Left kidney (tissue), 2 donors: ENCODE data around the gene FBXO10. TPM values are rescaled to one million over a fixed set of nuclear protein-coding genes. Genes with fewer than 3 reads are reported as not detected.

Experiments
- DNase-seq: peaks from one replicate; pipeline ENCODE4 v3.0.0-alpha.2; 2013
- polyA plus RNA-seq: library from polyadenylated mRNA; unstranded; fragments of 120-200 nt; gene quantifications from one replicate; pipeline ENCODE4 v1.2.1, GENCODE V29; 2013; ENCODE audit not compliant: insufficient read length

FBXO10 gene
- polyA plus RNA-seq, 1 donor: 16.5 TPM

DNA sequence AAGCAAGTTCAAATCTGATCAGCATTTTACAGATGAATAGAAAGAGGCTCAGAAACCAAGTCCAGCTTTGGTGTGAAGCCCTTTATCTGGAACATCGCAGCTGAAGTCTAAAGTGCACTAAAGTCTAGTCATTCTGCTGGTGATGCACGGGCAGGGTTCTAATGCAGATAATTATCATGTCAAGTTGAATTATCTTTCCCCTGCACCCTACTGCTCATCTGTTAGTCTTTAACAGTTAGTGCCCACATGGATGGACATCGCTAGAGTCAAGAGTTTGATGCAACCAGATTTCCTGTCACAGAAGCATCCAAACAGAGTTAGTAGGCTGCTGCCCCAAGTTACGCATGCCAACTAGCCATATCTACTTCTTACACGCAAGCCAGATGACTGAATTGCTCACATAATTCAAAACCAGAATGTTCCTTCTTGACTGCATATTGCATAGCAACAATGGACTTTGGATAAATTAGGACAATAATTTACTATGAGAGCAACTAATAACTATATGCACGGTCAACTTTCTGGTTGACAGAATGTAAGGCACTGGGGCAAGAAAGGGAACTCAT, 17.8 kb upstream of the FBXO10 start:
- no peak for DNase-seq

DNA sequence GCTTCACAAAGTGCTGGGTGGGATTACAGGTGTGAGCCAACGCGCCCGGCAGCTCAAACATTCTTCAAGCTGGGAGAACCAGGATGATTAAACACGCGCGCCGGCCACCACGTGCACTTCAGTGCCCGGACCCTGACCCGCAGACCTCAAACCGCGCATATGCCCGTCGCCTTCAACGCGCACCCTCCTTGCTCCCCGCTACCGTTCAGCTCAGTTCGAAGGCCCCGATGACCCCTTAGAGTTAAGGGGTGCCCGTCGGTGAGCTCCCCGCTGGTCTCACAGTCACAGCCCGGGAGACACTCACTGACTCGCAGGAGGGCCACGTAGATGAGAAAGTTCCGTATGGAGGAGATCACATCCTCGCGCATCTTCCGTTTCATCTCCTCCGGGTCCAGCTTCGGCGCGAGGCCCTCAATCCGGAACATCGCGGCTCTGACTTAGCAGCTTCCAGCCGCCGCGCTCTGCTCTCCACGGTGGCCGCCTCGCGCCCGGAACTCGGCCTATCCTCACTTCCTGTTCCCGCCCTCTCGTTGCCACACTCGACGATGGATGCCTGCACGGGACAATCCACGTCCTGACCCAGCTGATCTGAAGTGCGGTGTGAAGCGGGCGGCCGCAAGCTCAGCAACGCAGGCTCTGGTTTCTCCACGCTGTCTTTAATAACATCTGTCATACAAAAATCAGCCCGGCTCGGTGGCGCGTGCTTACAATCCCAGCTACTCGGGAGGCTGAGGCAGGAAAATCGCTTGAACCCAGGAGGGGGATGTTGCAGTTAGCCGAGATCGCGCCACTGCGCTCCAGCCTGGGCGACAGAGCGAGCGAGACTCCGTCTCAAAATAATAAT, 16.1 kb upstream of the FBXO10 start, which contains the start of gene TOMM5:
TOMM5 (minus strand) TSS at position 490 of the 844 bp plus-strand sequence; CDS start at position 425, 65 bp downstream.
- peak; percentile 90 for DNase-seq

DNA sequence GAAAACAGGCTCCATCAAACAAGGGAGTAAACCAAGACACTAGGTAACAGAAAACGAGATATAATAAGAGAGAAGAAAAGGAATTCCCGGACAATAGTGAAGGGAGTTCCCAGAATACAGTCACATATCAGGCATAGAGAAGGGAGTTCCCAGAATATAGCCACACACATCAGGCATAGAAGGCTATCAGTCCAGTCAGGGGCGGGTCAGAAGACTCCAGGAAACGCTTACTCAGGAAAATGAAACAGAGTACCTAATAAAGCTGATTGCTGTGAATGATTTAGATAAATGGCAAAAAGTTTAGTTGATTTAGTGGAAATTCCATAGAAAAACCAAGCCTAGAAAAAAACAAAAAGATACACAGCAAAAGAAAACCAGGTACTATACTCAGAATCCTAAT, 11.3 kb upstream of the FBXO10 start:
- no peak for DNase-seq

DNA sequence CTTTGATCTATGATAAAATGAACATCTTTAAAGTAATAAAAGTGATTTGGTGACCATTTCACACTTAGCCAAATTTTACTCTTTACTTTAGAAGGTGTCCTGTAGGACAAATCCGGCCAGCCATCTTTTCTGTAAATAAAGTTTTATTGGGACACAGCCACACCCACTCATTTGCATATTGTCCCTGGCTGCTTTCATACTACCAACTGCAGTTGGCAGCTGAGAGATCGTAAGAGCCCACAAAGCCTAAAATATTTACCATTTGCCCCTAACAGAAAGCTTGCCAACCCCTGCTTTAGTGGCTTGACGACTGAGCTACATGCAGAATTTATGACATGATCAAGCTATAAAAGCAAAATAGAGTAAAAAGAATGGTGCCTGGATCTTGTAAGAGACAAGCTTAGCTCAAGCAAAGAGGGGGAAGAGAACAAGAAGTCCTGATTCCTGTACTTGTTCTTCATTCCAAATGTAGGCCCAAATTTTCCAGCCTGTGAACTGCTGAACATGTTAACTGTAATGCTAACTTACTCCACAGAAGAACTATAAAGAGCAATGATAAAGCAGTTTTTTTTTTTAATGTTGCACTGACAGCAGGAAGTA, 7.4 kb upstream of the FBXO10 start:
- DNase-seq: no peak

DNA sequence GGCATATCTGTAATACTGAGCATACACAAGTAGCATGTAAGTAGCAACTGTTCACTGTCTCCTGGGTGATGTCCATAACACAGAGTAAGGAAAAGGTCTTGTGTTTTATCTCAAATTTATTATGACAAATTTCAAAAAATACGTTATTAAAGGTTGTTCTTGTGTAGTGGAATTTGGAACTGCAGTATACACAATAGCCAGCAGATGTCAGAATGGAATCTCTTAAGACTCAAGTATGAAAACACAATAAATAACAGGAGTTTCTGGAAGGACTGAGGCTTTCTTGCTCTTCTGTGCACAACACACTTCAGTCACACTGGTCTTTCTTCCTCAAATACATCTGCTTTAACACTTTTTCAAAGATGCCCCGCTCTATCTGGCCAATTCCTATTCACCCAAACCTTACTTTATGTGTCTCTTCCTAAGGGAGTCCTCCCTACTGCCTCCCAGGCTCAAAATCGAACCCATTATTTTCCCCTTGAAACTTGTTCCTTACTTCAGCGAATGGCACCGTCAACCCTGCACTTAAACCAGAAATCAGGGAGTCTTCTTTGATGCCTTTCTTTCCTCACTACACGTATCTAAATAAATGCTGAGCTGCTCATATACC, 6.5 kb upstream of the FBXO10 start:
- peak; percentile 50 for DNase-seq

DNA sequence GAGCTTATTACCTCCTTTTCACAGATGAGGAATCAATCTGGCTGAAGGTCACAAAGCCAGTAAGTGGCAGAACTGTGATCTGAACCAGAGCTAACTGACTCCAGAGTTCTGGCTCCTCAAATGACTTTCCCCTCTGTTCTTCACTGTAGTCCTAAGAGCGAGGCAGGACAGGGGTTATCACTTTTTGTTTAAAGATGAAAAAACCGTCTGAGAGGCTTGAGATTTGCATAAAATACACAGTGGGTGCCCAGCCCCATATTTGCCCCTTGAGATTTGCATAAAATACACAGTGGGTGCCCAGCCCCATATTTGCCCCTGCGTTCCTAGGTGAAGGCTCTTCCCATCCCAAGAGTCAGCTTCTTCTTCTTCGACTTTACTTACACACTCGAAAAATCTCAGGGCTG, 667 bp downstream of the FBXO10 start:
- DNase-seq: no peak

DNA sequence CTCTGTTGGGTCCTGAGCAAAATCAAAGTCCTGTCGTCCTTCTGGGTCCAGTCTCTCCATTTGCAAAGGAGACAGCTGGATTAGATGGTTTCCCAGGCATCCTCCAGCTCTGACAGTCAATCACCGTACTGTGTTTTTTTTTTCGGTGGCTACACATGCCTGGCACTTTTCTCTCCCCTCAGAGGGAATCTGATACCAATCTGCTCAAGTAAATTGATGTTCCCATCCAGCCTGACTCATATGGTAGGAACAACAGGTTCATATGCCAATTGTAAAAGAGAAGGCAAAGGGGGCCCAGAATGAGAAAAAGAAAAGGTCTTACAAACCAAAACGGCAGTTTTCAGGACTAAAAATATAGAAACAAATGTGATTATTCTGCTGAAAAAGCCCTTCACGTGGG, 1.2 kb downstream of the FBXO10 start:
- DNase-seq: peak; percentile 28

DNA sequence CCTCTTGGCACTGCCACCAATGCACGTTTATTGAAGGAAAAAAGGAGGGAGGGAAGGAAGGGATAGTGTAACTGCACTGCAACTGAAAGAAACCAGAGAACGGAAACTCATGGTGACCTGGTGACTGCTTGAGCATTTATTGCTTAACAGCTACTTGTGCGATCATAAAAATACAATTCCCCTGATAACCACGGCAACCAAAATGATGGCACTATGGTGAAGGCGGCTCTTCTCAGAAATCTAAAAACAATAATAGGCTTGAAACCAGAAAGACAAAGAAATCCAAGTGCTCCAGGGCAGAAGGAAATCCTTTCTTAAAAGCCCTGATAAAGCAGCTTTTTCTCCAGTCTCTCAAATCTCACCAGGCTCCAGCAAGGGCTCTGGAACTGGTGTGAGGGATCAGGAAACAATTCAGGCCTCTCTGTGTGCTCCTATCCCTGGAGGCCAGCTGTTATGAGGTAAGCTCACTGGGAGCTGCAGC, 1.9 kb downstream of the FBXO10 start:
- peak; percentile 33 for DNase-seq

DNA sequence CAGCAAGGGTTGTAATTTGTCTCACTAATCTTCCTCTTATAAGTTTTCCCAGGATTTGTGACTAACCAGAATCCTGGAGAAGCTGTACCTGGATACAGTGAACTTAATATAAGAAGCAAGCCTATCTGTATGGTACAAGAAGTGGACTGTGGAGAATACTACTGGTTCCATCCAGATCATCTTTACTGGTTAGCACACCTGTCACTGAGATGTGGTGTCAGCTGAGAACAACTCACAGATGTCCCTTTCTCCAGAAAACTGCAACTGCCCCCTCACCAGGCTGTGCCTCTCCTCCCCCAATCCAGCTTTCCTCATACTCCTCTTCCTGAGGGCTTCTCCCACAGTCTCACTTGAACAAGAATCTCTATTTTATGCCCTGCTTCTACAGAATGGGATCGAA, 4.9 kb downstream of the FBXO10 start:
- no peak for DNase-seq

DNA sequence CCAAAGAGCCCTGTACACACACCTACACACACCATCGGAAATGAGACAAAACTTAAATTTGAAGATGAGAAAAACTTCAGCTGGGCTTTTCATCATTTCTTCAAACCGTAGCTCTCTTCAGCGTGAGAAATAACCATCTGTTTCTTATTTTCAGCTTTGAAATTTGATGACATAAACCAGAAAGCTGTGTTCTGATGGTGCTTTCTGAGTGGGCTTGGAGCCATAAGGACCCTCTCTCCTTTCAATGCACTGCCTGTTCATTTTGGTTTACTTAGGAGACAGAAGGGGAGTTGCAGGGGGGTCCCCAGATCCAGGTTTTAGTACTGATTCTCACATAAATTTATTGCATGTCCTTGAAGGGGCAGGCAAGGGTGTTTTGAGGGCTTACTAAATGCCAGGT, 9.5 kb downstream of the FBXO10 start:
- no peak for DNase-seq

DNA sequence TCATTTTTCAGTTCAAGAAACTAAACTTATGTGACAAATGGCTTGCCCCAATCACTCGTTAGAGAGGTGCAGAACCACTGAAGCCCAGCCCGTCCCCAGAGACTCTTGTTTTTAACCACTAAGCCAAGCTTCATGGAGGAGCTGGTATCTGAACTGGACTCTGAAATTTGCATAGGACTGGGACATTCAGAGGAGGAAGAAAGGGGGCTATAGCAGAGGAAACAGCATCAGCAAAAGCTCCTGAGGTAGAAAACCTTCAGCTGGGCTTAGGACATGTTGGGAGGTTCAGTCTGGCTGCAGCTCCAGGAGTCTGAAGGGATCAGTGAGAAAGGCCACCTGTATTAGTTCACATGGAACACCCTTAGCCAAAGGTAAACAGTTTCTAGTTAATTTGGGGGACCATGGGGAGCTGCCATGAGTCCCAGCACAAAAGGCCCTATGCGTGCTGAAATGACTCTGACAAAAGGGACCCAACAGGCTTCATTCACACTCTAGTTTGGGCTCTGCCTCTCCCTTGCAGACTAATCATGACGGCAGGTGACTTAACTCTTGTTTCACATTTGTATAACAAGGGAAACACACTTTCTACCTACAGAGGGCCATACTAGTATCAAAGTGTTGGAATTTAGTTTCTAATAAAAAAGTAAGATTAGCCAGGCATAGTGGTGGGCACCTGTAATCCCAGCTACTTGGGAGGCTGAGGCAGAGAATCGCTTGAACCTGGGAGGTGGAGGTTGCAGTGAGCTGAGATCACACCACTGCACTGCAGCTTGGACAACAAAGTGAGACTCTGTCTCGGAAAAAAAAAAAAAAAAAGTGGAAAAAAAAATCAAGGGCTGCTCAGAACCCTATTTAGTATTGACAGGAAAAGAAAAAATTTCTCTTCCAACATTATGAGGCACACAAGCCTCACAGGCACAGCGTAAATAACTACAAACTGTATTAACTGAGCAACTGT, 10.2 kb downstream of the FBXO10 start:
- no peak for DNase-seq

DNA sequence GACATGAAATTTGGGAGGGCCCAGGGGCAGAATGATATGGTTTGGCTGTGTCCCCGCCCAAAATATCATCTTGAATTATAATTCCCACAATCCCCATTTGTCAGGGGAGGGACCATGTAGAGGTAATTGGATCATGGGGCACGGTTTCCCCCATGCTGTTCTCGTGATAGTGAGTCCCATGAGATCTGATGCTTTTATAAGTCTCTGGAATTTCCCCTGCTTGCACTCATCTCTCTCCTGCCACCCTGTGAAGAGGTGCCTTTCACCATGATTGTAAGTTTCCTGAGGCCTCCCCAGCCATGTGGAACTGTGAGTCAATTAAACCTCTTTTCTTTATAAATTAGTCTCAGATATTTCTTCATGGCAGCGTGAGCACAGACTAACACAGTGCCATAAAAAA, 11.3 kb downstream of the FBXO10 start:
- DNase-seq: no peak

DNA sequence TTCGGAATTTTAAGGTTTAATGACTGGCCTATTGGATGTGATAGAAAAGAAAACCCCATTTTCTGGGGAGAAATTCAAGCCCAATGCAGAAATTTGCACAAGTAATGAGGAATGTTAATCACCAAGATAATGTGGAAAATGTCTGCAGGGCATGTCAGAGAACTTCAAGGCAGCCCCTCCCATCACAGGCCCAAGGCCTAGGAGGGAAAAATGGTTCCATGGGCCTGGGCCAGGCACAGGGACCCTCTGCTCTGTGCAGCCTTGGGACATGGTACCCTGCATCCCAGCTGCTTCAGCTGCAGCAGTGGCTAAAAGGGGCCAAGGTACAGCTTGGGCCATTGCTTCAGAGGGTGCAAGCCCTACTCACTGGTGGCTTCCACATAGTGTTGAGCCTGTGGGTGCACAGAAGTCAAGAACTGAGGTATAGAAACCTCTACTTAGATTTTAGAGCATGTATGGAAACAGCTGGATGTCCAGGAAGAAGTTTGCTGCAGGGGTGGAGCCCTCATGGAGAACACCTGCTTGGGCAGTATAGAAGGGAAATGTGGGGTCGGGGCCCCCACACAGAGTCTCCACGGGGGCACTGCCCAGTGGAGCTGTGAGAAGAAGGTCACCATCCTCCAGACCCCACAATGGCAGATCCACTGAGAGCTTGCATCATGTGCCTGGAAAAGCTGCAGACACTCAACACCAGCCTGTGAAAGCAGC, 12.2 kb downstream of the FBXO10 start:
- DNase-seq: no peak

DNA sequence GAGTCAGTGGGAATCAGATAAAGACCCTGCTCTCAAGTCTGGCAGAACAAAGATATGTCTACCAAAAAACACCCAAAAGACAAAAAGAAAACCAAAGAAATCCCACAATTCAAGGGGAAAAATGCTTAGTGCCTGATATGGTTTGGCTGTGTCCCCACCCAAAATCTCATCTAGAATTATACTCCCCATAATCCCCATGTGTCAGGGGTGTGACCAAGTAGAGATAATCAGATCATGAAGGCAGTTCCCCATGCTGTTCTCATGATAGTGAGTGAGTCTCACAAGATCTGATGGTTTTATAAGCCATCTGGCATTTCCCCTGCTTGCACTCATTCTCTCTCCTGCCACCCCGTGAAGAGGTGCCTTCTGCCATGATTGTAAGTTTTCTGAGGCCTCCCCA, 13.4 kb downstream of the FBXO10 start:
- no peak for DNase-seq

DNA sequence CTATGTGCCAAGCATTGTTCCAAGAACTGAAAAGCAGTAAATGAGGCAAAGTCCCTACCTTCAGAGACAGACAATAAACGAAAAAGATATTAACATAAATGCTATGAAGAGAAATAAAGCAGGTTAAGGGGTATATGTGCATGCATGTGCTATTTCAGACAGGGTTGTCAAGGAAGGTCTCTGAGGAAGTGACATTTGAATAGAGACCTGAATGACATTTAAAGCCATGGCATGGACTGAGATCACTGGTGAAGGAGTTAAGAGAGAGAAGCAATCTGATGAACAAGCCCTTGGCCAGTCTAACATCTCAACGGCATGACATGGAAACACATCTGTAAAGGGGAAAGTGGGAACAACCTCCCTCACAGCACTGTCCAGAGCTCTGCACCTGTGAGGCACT, 14.5 kb downstream of the FBXO10 start:
- DNase-seq: no peak

DNA sequence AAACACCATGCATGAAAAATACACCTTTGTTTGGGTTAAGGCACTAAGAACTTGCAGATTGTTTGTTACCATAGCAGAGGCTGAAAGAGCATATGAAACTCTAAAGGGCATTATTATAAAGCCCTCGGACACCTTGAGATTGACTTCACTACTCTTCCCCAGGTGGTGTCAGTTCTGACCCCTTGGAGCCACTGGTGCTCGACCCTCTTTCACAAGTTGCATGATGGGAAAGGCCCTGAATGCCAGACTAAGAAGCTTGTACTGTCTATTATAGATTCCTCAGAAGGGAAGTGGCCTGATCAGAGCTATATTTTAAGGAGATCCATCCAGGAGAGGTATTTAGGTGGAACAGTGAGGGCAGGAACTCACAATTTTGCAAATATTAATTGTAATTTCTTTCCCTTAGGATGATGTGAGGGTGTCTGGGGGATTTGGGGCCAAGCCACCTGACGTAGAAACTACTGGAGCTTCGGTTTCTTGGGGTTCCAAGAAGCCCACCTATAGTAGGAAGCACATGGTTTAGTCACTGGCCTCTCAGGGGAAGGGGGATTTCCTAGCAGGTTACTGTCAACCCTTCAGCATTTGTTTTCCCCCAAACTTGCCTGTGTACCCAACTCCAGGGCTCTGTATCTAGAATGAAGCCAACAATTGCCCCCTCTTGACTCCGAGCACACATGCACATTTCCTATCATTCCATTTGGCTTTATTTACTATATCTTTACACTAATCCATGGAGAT, 16.2 kb downstream of the FBXO10 start:
- no peak for DNase-seq

DNA sequence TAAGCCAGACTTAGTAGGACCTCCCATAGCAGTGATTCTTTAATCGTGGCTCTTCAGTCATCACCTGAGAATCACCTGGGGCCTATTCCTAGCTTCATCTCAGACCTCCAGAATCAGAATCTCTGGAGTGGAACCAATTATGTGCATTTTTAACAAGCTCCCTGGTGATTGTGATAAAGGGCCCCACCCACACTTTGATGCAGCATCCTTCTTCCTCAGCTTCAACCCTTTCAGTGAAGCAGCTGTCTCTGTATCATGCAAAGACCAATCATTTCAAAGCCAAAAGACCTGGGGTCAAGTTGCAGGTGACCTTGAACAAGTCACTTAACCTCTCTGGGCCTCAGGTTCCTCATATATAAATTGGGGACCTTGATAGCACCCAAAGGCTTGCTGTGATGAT, 17.1 kb downstream of the FBXO10 start:
- no peak for DNase-seq

DNA sequence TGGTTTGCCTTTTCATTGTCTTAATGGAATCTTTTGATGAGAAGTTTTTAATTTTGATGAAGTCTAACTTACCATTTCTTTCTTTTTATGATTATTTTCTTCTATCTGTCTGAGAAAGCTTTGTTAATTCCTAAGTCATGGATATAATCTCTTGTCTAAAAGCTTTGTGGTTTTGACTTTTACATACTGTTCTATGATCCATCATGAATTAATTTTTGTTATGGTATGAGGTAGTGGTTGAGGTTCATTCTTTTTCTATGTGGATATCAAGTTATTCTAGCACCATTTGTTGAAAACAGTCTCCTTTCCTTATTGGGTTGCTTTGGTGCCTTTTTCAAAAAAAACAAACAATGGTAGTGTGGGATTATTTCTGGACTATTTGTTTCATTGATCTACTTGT, 20.4 kb downstream of the FBXO10 start:
- DNase-seq: no peak

DNA sequence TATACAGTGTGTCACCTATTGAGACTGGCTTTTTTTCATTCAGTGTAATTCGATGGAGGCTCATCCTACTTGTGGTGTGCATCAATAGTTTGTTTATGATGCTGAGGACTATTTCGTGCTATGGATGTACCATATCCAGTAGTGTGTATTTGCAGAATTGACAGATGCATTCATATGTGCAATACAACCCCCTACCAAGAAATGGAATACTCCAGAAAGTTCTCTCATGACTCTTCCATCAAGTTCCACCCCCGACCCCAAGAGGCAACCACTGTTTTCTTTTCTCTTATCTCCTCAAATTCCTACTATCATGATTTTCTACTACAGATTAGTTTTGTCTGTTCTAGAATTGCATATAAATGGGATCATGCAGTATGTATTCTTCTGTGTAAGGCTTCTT, 21.9 kb downstream of the FBXO10 start:
- DNase-seq: no peak

DNA sequence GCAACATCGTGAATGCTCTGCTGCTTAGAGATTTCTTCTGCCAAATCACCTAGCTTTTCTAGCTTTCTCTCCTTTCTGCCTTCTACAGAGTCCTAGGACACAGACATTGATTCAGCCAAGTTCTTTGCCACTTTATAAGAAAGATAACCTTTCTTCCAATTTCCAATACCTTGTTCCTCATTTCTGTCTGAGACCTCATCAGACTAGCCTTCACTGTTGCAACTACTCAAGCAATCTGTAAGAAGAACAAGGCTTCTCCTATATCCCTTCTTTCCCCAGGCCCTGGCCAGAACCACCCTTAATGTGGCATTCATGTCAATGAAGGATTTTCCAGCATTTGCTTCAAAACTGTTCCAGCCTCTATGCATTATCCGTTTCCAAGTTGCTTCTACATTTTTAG, 24.3 kb downstream of the FBXO10 start:
- DNase-seq: no peak
